SK-N-SH treated with all-trans-retinoic acid at 6 μM for 48 hours (cell line): ENCODE data around the gene TIPARP.

Experiments
- ATAC-seq: fragments of 200-7000 bp; cut with Tn5 transposase; 3 replicates; pipeline ENCODE4 v1.9.1; 2020; ENCODE audit warnings: mild to moderate bottlenecking, moderate library complexity
- ARNTL ChIP-seq: fragments of 450-650 bp; formaldehyde crosslinking; IDR thresholded peaks from 2 replicates; pipeline ENCODE4 v1.5.0; 2020; ENCODE audit warnings: low read depth, mild to moderate bottlenecking, moderate library complexity, borderline replicate concordance
- BACH2 ChIP-seq: fragments of 250-450 bp; sonication (Bioruptor Pico); IDR thresholded peaks from 2 replicates; pipeline ENCODE4 v1.9.0; 2021; ENCODE audit warnings: mild to moderate bottlenecking, borderline replicate concordance
- CREB5 ChIP-seq: fragments of 250-450 bp; sonication (Bioruptor Pico); IDR thresholded peaks from 2 replicates; pipeline ENCODE4 v1.5.1; 2020; ENCODE audit warnings: low read depth, mild to moderate bottlenecking, moderate library complexity
- CSDC2 ChIP-seq: fragments of 250-450 bp; sonication (Bioruptor Pico); IDR thresholded peaks from 2 replicates; pipeline ENCODE4 v1.5.0; 2020; ENCODE audit warnings: mild to moderate bottlenecking, moderate library complexity
- CSRNP3 ChIP-seq: fragments of 250-450 bp; sonication (Bioruptor Pico); IDR thresholded peaks from 2 replicates; pipeline ENCODE4 v1.5.1; 2021; ENCODE audit warnings: mild to moderate bottlenecking, moderate library complexity
- ESRRG ChIP-seq: fragments of 250-450 bp; sonication (Bioruptor Pico); IDR thresholded peaks from 2 replicates; pipeline ENCODE4 v1.6.1; 2021; ENCODE audit warnings: mild to moderate bottlenecking
- GLIS3 ChIP-seq: fragments of 250-450 bp; sonication (Bioruptor Pico); IDR thresholded peaks from 2 replicates; pipeline ENCODE4 v1.5.0; 2020; ENCODE audit warnings: mild to moderate bottlenecking, moderate library complexity
- ISL1 ChIP-seq: fragments of 250-450 bp; sonication (Bioruptor Pico); IDR thresholded peaks from 2 replicates; pipeline ENCODE4 v2.1.2; 2022; ENCODE audit warnings: mild to moderate bottlenecking, moderate library complexity
- OSR1 ChIP-seq: fragments of 250-450 bp; sonication (Bioruptor Pico); IDR thresholded peaks from 2 replicates; pipeline ENCODE4 v1.8.0; 2022; ENCODE audit warnings: moderate library complexity, mild to moderate bottlenecking, inconsistent platforms
- PATZ1 ChIP-seq: fragments of 250-450 bp; sonication (Bioruptor Pico); IDR thresholded peaks from 2 replicates; pipeline ENCODE4 v1.8.0; 2020; ENCODE audit warnings: mild to moderate bottlenecking, moderate library complexity, borderline replicate concordance
- POU6F1 ChIP-seq: fragments of 250-450 bp; sonication (Bioruptor Pico); IDR thresholded peaks from 2 replicates; pipeline ENCODE4 v1.8.0; 2021; ENCODE audit warnings: low read depth, mild to moderate bottlenecking, moderate library complexity, borderline replicate concordance
- PPARA ChIP-seq: fragments of 250-450 bp; sonication (Bioruptor Pico); IDR thresholded peaks from 2 replicates; pipeline ENCODE4 v1.5.0; 2020; ENCODE audit warnings: mild to moderate bottlenecking, borderline replicate concordance
- RARB ChIP-seq: fragments of 250-450 bp; sonication (Bioruptor Pico); IDR thresholded peaks from 2 replicates; pipeline ENCODE4 v1.8.0; 2021; ENCODE audit warnings: mild to moderate bottlenecking, moderate library complexity
- TCF4 ChIP-seq: fragments of 250-450 bp; sonication (Bioruptor Pico); IDR thresholded peaks from 2 replicates; pipeline ENCODE4 v1.8.0; 2021; ENCODE audit warnings: mild to moderate bottlenecking, moderate library complexity, borderline replicate concordance
- TOX ChIP-seq: fragments of 250-450 bp; sonication (Bioruptor Pico); IDR thresholded peaks from 2 replicates; pipeline ENCODE4 v1.8.0; 2021; ENCODE audit warnings: mild to moderate bottlenecking, moderate library complexity, borderline replicate concordance
- TSHZ2 ChIP-seq: fragments of 250-450 bp; sonication (Bioruptor Pico); IDR thresholded peaks from 2 replicates; pipeline ENCODE4 v1.5.0; 2020; ENCODE audit warnings: mild to moderate bottlenecking, moderate library complexity
- ZC3H10 ChIP-seq: fragments of 250-450 bp; sonication (Bioruptor Pico); IDR thresholded peaks from 2 replicates; pipeline ENCODE4 v1.5.1; 2021; ENCODE audit warnings: mild to moderate bottlenecking, moderate library complexity
- ZFP3 ChIP-seq: fragments of 250-450 bp; sonication (Bioruptor Pico); IDR thresholded peaks from 2 replicates; pipeline ENCODE4 v1.5.0; 2020; ENCODE audit warnings: mild to moderate bottlenecking, moderate library complexity
- ZFP30 ChIP-seq: fragments of 450-650 bp; formaldehyde crosslinking; IDR thresholded peaks from 2 replicates; pipeline ENCODE4 v1.5.0; 2022; ENCODE audit warnings: mild to moderate bottlenecking, moderate library complexity
- ZNF565 ChIP-seq: fragments of 450-650 bp; formaldehyde crosslinking; conservative IDR thresholded peaks from 2 replicates; pipeline ENCODE4 v1.5.0; 2020; ENCODE audit warnings: low read depth, mild to moderate bottlenecking, moderate library complexity
- ZNF8 ChIP-seq: fragments of 450-650 bp; formaldehyde crosslinking; IDR thresholded peaks from 2 replicates; pipeline ENCODE4 v1.5.0; 2020; ENCODE audit warnings: mild to moderate bottlenecking, moderate library complexity

TIPARP gene

GRCh38 chr3:156707588-156707987 is 33.2 kb downstream of the TIPARP start:
- TF ChIP-seq ARNTL (CRISPR knock-in tag) (no peak), BACH2 (CRISPR knock-in tag) (no peak), ZC3H10 (no peak), ZNF565 (no peak), ESRRG (CRISPR knock-in tag) (no peak), PATZ1 (CRISPR knock-in tag) (no peak), ZFP3 (CRISPR knock-in tag) (no peak), ZFP30 (CRISPR knock-in tag) (no peak)

GRCh38 chr3:156710429-156710828 is 36.0 kb downstream of the TIPARP start:
- no peak for TF ChIP-seq ARNTL (CRISPR knock-in tag)
- TF ChIP-seq PPARA (CRISPR knock-in tag), result no peak
- TF ChIP-seq OSR1, result no peak
- TF ChIP-seq PATZ1 (CRISPR knock-in tag), result no peak
- no peak for TF ChIP-seq TCF4 (CRISPR knock-in tag)
- no peak for TF ChIP-seq ZFP3 (CRISPR knock-in tag)
- no peak for TF ChIP-seq RARB (CRISPR knock-in tag)
- TF ChIP-seq CSRNP3 (CRISPR knock-in tag), result no peak
- TF ChIP-seq TSHZ2 (CRISPR knock-in tag), result no peak
- TF ChIP-seq ISL1, result no peak
- no peak for TF ChIP-seq GLIS3
- TF ChIP-seq TOX (CRISPR knock-in tag), result no peak
- TF ChIP-seq ZNF8, result no peak
- no peak for TF ChIP-seq CSDC2 (CRISPR knock-in tag)
- no peak for TF ChIP-seq POU6F1 (CRISPR knock-in tag)
- TF ChIP-seq BACH2 (CRISPR knock-in tag), result no peak
- no peak for TF ChIP-seq ZC3H10
- no peak for TF ChIP-seq CREB5 (CRISPR knock-in tag)
- ATAC-seq, result no peak

More at GRCh38 chr3:156707588-156707987, 33.2 kb downstream of the TIPARP start:
- no peak for ATAC-seq
